Measurements from ENCODE around the gene ACP1.

Gene ACP1

DNA sequence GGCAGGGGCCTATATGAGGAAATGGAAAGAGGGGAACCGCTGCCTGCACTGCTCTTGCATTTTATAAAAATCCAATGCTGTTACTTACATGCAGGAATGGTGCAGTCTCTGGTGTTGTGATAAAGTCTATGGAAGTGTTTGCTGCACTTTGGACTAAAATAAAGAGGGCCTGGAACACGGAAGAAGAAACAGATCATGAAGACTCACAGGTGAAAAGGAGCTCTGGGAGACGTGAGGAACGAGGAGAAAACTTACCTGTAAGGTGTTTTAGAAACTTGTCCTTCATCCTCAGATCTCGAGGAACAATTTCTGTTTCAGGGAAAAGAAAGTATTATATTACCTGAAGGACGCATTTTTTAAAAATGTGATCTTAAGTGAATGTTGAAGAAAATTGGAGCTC lies 21.3 kb downstream of the ACP1 start:
- Histone ChIP-seq H3K27me3 (ENCODE audit: low read depth, low read length) (no peaks in the 10 kb centered on the region), H3K9ac (ENCODE audit: low read length) (no peak overlapping the region), H3K9me3 (ENCODE audit: insufficient read depth, low read length) (no peaks in the 10 kb centered on the region), H3K36me3 (replicated peaks; ENCODE audit: low read depth, low read length) (peaks cover 19% of the 10 kb centered on the region), H3K4me1 (ENCODE audit: low read length) (no peaks in the 10 kb centered on the region), H3K27ac (ENCODE audit: low read length) (no peak overlapping the region), H2AFZ (ENCODE audit: low read depth, low read length) (no peak overlapping the region), H3K79me2 (ENCODE audit: low read length) (no peaks in the 10 kb centered on the region), H3K4me3 (ENCODE audit: low read length) (no peak overlapping the region), H4K20me1 (ENCODE audit: insufficient read depth, low read length) (no peaks in the 10 kb centered on the region), H3K4me2 (ENCODE audit: low read length) (no peak overlapping the region)
- TF ChIP-seq, protein P1, sequence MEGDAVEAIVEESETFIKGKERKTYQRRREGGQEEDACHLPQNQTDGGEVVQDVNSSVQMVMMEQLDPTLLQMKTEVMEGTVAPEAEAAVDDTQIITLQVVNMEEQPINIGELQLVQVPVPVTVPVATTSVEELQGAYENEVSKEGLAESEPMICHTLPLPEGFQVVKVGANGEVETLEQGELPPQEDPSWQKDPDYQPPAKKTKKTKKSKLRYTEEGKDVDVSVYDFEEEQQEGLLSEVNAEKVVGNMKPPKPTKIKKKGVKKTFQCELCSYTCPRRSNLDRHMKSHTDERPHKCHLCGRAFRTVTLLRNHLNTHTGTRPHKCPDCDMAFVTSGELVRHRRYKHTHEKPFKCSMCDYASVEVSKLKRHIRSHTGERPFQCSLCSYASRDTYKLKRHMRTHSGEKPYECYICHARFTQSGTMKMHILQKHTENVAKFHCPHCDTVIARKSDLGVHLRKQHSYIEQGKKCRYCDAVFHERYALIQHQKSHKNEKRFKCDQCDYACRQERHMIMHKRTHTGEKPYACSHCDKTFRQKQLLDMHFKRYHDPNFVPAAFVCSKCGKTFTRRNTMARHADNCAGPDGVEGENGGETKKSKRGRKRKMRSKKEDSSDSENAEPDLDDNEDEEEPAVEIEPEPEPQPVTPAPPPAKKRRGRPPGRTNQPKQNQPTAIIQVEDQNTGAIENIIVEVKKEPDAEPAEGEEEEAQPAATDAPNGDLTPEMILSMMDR (IDR thresholded peaks at IDR 0.05; ENCODE audit: low read depth, low read length) = no peak
- no peak for TF ChIP-seq EZH2phosphoT487 (IDR thresholded peaks at IDR 0.05; ENCODE audit: low read depth)

DNA sequence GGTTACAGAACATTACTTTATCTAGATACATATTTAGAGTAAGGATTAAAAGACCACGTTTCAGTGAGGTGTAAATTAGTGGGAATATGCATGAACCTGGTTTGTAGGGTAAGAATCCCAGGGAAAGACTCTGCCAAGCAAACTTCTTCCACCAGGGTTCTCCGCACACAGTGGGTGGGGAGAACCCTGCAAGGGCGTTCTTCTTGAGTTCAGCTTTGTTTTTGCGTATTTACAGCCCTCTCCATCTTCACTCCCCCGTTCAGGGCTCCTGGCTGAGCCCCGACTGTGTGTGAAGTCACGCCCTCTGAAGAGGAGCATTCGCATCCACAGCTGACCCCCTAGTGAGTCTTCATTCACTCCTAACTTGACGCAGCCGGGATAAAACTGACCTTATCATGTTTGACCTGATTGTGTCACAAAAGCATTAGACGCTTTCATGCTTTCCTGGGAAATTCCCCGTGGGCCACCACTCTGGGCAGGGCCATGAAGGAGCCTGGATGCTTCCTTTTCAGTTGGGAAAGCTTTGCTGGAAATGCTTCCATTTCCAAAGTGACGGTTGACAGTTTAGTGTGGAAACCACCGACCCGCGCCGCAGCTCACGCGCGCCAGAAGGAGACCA lies 22.1 kb downstream of the ACP1 start:
- no peaks in the 10 kb centered on the region for H3K9me3 ChIP-seq (ENCODE audit: insufficient read depth, low read length)
- H3K4me3 ChIP-seq (ENCODE audit: low read length) = no peak overlapping the region
- no peak overlapping the region for H2AFZ ChIP-seq (ENCODE audit: low read depth, low read length)
- no peak overlapping the region for H3K9ac ChIP-seq (ENCODE audit: low read length)
- H3K4me1 ChIP-seq (ENCODE audit: low read length) = no peaks in the 10 kb centered on the region
- H3K4me2 ChIP-seq (ENCODE audit: low read length) = no peak overlapping the region
- TF ChIP-seq, protein P1 (IDR thresholded peaks at IDR 0.05; ENCODE audit: low read depth, low read length) = no peak
- no peak for TF ChIP-seq EZH2phosphoT487 (IDR thresholded peaks at IDR 0.05; ENCODE audit: low read depth)
- no peaks in the 10 kb centered on the region for H3K27me3 ChIP-seq (ENCODE audit: low read depth, low read length)
- H3K36me3 ChIP-seq (replicated peaks; ENCODE audit: low read depth, low read length) = peaks cover 12% of the 10 kb centered on the region
- no peak overlapping the region for H3K27ac ChIP-seq (ENCODE audit: low read length)
- no peaks in the 10 kb centered on the region for H3K79me2 ChIP-seq (ENCODE audit: low read length)
- no peaks in the 10 kb centered on the region for H4K20me1 ChIP-seq (ENCODE audit: insufficient read depth, low read length)

DNA sequence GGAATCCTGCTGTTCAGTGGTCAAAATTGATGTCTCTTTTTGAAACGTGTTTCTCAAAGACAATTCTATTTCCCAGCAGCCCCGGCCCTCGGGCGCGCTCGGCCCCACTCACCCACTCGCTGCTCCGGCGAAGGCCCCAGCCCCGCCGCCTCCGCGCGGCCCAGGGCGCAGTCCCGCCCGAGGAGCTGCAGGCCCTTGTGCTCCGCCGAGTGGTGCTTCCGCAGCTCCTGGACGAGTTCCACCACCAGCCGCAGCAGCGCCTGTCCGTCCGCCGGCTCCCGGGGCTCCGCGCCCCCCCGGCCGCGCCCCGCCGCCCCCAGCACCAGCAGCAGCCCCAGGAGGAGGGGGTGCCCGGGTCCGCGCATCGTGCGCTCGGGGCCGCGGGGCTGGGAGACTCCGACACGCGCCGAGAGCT lies 22.7 kb downstream of the ACP1 start:
- Histone ChIP-seq H3K9me3 (ENCODE audit: insufficient read depth, low read length) (no peaks in the 10 kb centered on the region), H3K27me3 (ENCODE audit: low read depth, low read length) (no peaks in the 10 kb centered on the region), H2AFZ (ENCODE audit: low read depth, low read length) (no peak overlapping the region), H3K4me2 (ENCODE audit: low read length) (no peak overlapping the region), H3K4me1 (ENCODE audit: low read length) (no peaks in the 10 kb centered on the region), H3K36me3 (replicated peaks; ENCODE audit: low read depth, low read length) (peaks cover 10% of the 10 kb centered on the region), H3K9ac (ENCODE audit: low read length) (no peak overlapping the region), H3K4me3 (ENCODE audit: low read length) (no peak overlapping the region), H4K20me1 (ENCODE audit: insufficient read depth, low read length) (no peaks in the 10 kb centered on the region), H3K79me2 (ENCODE audit: low read length) (no peaks in the 10 kb centered on the region), H3K27ac (ENCODE audit: low read length) (no peak overlapping the region)
- TF ChIP-seq, protein P1 (IDR thresholded peaks at IDR 0.05; ENCODE audit: low read depth, low read length) = no peak
- TF ChIP-seq EZH2phosphoT487 (IDR thresholded peaks at IDR 0.05; ENCODE audit: low read depth) = no peak

DNA sequence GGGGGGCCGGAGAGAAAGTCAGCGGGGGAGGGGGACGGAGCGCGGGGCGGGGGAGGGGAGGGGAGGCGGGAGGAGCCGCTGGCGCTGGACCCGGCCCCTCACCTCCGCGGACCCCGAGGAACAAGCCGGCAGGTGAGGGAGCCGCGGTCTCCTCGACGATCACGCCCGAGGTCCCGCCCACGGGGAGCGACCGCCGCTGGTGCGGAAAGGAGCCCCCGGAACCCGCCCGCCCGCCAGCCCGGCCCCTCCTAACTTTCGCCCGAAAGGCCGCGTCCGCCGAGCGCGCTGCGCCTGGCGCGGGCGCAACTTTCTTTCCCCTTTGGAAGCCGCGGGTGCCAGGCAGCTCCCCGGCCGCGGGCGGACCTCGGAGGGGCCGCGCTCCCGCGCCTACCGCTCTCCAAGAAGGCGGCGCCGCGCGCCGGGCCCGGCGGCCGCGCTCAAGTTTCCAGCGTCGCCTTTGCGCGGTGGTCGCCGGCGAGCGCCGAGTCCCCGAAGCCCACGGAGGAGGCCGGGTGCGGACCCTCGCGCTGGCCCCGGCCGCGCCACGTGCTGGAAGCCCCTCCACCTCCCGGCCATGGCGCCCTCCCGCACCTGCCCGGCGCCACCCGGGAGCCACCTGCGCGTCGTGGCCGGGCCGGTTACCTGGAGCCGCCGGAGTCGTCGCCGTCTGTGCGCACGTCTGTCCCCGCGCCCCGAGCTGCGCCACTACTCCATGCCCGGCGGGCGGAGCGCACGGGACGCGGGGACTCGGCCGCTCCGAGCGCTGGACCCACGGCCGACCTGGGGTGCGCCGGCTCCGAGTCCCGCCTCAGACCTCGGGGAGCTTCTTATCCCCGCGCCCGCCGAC lies 23.4 kb downstream of the ACP1 start, which contains the start of gene ALKAL2:
Gene ALKAL2 (minus strand): TSS at position 181 of the 847 bp plus-strand sequence. CDS start 256 bp downstream, outside the sequence.
- Histone ChIP-seq H3K4me2 (ENCODE audit: low read length) (no peak within 1 kb of the TSS), H3K36me3 (replicated peaks; ENCODE audit: low read depth, low read length) (peaks cover 5% of the 10 kb centered on the region), H3K9ac (ENCODE audit: low read length) (no peak within 1 kb of the TSS), H3K4me3 (ENCODE audit: low read length) (no peak within 1 kb of the TSS), H3K9me3 (ENCODE audit: insufficient read depth, low read length) (no peaks in the 10 kb centered on the region), H3K27ac (ENCODE audit: low read length) (no peak within 1 kb of the TSS), H2AFZ (ENCODE audit: low read depth, low read length) (no peak within 1 kb of the TSS), H3K4me1 (ENCODE audit: low read length) (no peaks in the 10 kb centered on the region), H3K27me3 (ENCODE audit: low read depth, low read length) (no peaks in the 10 kb centered on the region), H4K20me1 (ENCODE audit: insufficient read depth, low read length) (no peaks in the 10 kb centered on the region), H3K79me2 (ENCODE audit: low read length) (no peaks in the 10 kb centered on the region)
- no peak for TF ChIP-seq EZH2phosphoT487 (IDR thresholded peaks at IDR 0.05; ENCODE audit: low read depth)
- TF ChIP-seq, protein P1 (IDR thresholded peaks at IDR 0.05; ENCODE audit: low read depth, low read length) = no peak
